GM18505 (cell line): ENCODE measurements around the gene ZYG11A.
"Not testable (repeated sequence)": the region's sequence is repeated elsewhere in the genome, so short reads cannot be mapped to it uniquely, and the experiment has no call there.

ENCODE experiments used
- ATAC-seq: cut with Tn5 transposase; IDR thresholded peaks from one replicate; pipeline ENCODE4 v1.9.1; 2021; ENCODE audit not compliant: unreplicated experiment
- POLR2A ChIP-seq: IDR thresholded peaks from 4 replicates; pipeline ENCODE4 v1.6.1; 2011; ENCODE audit warnings: borderline replicate concordance; ENCODE audit not compliant: insufficient read depth, insufficient read length; ENCODE audit errors: extremely low read depth

ZYG11A gene

DNA sequence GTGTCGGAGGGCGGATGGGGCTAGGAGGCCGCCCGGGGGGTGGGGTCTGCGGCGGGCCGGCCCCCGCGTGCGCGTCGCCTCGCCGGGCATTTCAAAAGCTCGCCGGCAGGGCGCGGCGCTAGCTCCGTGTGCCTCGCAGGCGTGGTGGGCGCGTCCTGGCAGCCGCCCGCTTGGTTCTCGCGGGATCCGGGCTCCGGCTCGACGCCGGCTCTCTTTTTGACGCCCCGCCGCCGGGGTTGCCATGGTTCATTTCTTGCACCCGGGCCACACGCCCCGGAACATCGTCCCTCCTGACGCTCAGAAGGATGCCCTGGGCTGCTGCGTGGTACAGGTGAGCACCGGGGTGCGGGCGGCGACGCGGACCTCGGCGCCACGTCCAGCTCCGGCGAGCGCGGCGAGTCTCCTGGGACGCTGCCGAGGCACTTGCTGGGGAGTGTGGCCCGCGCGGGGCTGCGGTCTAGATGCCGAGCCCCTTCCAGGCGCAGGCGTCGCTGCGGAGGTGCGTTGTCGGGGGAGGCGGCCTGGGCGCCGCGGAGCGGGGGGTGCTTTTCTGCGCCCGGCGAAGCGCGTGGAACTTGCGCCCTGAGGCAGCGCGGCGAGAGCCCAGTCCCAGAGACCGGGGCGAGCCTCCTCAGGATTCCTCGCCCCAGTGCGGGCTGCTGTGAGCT lies at the start of gene ZYG11A:
Gene ZYG11A, plus strand, starts transcription at position 118 of the 668 bp plus-strand sequence. Its CDS starts 124 bp downstream, at position 242.
- peak; percentile 73 for TF ChIP-seq POLR2A
- ATAC-seq: peak; percentile 86

DNA sequence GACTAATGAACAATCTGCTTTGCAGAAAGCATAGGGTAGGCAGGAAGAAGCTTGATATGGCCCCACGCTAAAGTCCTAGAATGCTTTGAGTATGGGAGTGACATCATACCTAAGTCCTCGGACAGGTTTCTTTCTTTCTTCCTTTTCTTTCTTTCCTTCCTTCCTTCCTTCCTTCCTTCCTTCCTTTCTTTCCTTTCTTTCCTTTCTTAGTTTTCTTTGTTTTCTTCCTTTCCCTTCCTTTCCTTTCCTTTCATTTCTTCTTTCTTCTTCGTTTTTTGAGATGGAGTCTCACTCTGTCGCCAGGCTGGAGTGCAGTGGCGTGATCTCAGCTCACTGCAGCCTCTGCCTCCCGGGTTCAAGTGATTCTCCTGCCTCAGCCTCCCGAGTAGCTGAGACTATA lies 48.8 kb upstream of the ZYG11A start:
- ATAC-seq: not testable (repeated sequence)

DNA sequence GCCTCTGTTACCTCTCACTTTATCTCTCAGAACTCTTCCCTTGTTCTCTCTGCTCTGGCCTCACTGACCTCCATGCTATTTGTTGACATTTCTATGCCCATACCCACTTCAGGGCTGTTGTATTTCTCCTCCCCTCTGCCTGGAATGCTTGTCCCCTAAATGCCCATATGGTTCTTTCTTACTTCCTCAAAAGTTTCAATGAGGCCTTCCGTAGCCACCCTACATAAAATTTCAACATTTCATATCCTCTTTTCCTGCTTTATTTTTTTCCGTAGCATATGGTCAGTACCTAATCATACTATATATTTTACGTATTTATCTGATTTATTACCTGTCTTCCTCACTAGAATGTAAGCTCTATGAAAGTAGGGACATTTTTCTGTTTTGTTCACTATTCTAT lies 47.1 kb upstream of the ZYG11A start:
- TF ChIP-seq POLR2A: no peak
- ATAC-seq: no peak

DNA sequence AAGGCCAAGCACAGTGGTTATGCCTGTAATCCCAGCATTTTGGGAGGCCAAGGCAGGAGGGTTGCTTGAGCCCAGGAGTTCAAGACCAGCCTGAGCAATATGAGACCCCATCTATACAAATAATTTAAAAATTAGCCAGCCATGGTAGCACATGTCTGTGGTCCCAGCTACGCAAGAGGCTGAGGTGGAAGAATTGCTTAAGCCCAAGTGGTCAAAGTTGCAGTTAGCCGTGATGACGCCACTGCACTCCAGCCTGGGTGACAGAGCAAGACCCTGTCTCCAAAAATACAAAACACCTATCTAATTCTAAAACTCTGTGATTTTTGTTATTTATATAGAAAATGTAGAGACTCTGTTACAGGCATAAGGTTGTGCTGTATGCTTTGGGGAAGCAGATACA lies 44.2 kb upstream of the ZYG11A start:
- no peak for TF ChIP-seq POLR2A

DNA sequence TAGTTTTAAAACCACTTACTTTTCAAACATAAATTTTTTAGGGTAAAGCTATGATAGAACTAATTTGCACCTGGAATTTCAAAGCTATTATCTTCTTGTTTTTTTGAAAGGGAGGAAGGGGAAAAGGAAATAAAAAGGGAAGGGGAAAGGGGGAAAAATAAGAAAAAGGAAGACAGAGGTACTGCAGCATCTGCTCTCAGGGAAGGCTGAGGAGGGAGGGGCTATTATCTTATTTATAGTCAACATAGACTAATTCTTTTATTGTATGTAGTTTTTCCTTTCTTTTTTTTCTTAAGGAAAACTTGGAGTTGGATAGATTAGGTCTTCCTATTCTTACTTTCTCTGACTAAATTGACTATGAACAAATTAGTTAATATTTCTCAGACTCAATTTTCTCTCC lies 41.5 kb upstream of the ZYG11A start:
- ATAC-seq: no peak
- TF ChIP-seq POLR2A: no peak

More for the DNA sequence above, 44.2 kb upstream of the ZYG11A start:
- no peak for ATAC-seq

DNA sequence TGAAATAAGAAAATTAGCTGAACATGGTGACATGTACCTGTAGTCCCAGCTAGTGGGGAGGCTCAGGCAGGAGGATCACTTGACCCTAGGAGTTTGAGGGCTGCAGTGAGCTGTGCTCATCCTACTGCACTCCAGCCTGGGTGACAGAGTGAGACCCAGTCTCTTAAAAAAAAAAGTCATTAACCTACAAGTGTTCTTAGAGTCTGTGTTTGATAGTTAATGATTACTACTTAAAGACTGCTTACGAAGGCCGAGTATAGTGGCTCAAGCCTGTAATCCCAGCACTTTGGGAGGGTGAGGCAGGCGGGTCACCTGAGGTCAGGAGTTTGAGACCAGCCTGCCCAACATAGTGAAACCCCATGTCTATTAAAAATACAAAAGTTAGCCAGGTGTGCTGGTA lies 38.5 kb upstream of the ZYG11A start:
- ATAC-seq: not testable (repeated sequence)

DNA sequence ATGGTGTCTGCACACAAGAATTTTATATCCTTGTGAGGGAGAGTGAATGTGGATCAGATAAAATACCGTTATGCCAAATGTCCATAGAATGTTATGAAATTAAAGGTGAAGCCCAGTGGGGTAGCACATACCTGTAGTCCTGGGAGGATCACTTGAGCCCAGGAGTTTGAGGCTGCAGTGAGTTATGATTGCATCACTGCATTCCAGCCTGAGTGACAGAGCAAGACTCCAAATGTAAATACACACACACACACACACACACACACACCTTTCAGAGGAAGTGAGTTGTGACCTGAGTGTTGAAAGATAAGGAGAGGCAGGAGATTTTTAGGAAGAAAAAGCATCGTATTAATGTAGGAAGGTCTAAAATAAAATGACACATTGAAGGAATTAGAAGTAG lies 28.1 kb upstream of the ZYG11A start:
- TF ChIP-seq POLR2A: no peak

DNA sequence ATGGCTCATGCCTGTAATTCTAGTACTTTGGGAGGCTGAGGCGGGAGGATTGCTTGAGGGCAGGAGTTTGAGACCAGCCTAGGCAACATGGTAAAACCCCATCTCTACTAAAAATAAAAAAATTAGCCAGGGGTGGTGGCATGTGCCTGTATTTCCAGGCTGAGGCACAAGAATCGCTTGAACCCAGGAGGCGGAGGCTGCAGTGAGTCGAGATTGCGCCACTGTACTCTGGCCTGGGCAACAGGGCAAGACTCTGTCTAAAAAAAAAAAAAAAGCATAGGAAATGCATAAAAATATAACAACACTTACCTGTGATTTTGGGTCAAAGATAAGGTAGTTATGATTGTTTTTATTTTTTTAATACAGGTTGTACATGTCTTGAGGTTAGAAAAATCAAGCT lies 21.7 kb upstream of the ZYG11A start:
- ATAC-seq: not testable (repeated sequence)

More for the DNA sequence above, 28.1 kb upstream of the ZYG11A start:
- no peak for ATAC-seq

DNA sequence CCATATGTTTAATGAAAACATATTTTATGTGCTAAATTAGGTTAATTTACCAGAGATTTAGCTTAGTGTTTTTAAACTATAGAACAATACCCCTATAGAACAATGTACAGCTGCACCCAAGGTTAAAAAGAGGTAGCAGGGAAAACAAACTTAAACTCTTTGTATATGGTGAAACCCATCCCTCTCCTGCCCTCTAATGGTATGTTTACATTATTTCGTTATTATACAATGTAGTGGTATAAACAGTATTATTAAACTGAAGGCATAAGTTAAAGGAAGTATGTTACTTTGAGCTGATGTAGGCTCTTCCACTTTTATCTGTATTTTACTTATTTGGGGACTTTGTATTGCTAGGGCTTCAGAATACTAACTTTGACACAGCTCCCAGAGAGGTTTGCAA lies 16.7 kb upstream of the ZYG11A start:
- no peak for TF ChIP-seq POLR2A
- ATAC-seq: no peak

DNA sequence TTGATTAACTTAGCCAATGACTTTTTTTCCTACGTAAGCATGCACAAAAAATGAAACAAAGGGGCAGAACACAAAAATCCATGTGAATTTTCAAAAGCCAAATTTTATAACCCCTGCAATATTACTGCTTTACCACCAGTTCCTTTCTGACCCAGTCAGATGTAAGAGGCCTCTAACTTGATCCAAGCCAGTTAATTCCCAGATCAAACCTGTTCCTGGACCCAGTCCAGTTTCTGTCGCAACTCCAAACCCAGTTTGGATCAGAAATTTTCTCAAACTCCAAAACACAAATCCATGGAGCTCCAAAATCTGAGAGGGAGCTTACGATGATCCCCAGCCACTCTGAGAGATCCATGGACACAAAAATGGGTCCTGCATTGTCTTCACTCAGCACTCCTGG lies 7.8 kb upstream of the ZYG11A start:
- no peak for TF ChIP-seq POLR2A
- ATAC-seq: no peak

DNA sequence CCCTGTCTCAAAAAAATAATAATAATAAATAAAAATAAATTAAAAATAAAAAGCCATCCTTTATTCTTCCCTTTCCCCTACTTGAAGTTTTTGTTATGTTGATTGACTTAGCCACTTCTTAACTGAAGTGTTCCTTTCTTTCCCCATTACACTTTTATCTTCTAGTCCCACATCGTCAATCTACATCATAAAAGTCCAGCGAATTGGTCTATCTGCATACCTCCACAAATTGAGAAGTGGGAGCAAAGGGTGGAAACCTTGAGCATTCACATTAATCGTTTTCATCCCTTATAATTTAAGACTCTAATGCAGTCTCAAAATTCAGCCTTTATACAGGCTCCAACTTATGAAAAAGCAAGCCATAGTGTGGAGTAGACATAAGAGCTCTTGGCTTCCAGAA lies 6.5 kb upstream of the ZYG11A start:
- ATAC-seq: no peak
- TF ChIP-seq POLR2A: no peak

DNA sequence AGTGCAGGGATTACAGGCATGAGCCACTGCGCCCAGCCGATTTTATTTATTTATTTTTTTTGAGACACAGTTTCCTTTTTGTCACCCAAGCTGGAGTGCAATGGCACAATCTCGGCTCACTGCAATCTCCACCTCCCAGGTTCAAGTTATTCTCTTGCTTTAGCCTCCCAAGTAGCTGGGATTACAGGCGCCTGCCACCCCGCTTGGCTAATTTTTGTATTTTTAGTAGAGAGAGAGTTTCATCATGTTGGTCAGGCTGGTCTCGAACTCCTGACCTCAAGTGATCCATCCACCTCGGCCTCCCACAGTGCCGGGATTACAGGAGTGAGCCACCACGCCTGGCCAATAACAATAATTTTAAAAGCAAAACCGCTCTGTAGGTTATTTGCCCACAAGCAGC lies 3.4 kb upstream of the ZYG11A start:
- not testable (repeated sequence) for ATAC-seq

DNA sequence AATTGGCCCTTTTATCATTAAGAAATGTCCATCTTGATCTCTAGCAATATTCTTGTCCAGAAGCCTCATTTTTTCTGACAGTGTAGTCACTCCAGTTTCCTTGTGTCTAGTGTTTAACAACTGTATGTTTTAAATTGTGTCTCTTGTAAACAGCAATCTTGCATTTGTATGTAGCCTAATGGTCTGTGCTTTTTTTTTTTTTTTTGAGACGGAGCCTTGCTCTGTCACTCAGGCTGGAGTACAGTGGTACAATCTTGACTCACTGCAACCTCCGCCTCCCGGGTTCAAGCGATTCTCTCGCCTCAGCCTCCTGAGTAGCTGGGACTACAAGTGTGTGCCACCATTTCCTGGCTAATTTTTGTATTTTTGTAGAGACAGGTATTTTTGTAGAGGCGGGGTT lies 2.6 kb downstream of the ZYG11A start:
- ATAC-seq: not testable (repeated sequence)

DNA sequence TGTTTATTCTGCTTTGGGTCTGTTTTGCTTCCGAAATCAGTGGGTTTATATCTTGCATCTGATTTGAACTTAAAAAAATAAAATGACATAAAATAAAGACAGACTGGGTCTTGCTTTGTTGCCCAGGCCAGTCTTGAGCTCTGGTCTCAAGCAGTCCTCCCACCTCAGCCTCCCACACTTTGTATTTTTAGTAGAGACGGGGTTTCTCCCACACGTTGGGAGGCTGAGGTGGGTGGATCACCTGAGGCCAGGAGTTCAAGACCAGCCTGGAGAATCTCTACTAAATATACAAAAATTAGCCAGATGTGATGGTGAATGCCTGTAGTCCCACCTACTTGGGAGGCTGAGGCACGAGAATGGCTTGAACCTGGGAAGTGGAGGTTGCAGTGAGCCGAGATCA lies 5.9 kb downstream of the ZYG11A start:
- TF ChIP-seq POLR2A: no peak
- no peak for ATAC-seq

DNA sequence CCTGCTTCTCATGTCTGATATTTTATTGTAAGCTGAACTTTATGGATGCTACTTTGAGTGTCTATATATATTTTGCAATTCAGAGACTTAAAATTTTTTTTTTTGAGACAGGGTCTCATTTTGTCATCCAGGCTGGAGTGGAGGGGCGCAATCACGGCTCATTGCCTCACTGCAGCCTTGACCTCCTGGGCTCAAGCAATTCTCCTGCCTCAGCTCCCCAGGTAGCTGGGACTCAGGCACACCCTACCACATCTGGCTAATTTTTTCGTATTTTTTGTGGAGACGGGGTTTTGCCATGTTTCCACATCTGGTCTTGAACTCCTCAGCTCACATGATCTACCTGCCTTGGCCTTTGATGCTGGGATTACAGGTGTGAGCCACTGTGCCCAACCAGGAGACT lies 8.4 kb downstream of the ZYG11A start:
- no peak for ATAC-seq
- TF ChIP-seq POLR2A: no peak
